Right lobe of liver (tissue), 6 donors: ENCODE data around the gene SNAP25. TPM values are rescaled to one million over a fixed set of nuclear protein-coding genes. Genes with fewer than 3 reads are reported as not detected.

Experiments used
- ATAC-seq, 4 donors: fragments of 200-7000 bp; cut with Tn5 transposase; one replicate each; pipeline ENCODE4 v1.9.1; 2020; ENCODE audit warnings: mild to moderate bottlenecking in 4 of 4, moderate library complexity in 4 of 4
- DNase-seq, 3 donors: peaks; one replicate each; pipeline ENCODE4 v3.0.0-alpha.2; 2020
- H3K27ac ChIP-seq, 3 donors: fragments of 200-600 bp; one replicate each; pipeline ENCODE4 v1.8.0; 2022
- H3K27me3 ChIP-seq, 2 donors: fragments of 200-600 bp; one replicate each; pipeline ENCODE4 v1.8.0; 2022
- H3K36me3 ChIP-seq, 4 donors: fragments of 200-600 bp; sonication (generic) in 1 of 4; one replicate each; pipeline versions ENCODE4 v1.5.1 to v1.8.0; 2017 to 2022; ENCODE audit warnings: control low read depth in 1 of 4
- H3K4me1 ChIP-seq, 4 donors: fragments of 200-600 bp; sonication (generic) in 1 of 4; one replicate each; pipeline versions ENCODE4 v1.5.1 to v1.8.0; 2017 to 2022; ENCODE audit warnings: control low read depth in 1 of 4
- H3K4me3 ChIP-seq, 3 donors: fragments of 200-600 bp; one replicate each; pipeline ENCODE4 v1.8.0; 2022
- H3K9me3 ChIP-seq, 4 donors: fragments of 200-600 bp; sonication (generic) in 1 of 4; one replicate each; pipeline versions ENCODE4 v1.5.1 to v1.8.0; 2017 to 2022; ENCODE audit warnings: control low read depth in 1 of 4
- CTCF ChIP-seq, 4 donors: fragments of 200-600 bp in 3 of 4; fragments of 450-650 bp in 1 of 4; IDR thresholded peaks; one replicate each; pipeline versions ENCODE4 v1.5.1 to v1.8.0; 2016 to 2022; ENCODE audit warnings: antibody characterized with exemption in 4 of 4, mild to moderate bottlenecking in 2 of 4
- POLR2A ChIP-seq: fragments of 450-650 bp; IDR thresholded peaks from one replicate; pipeline ENCODE4 v1.6.1; 2017; ENCODE audit warnings: antibody characterized with exemption, mild to moderate bottlenecking
- WGBS: methylation state at CpG from one replicate; pipeline ENCODE4 v1.1.6; 2018; ENCODE audit warnings: low coverage, low lambda C conversion rate; ENCODE audit not compliant: insufficient coverage; ENCODE audit errors: missing lambda C conversion rate; 5-methylcytosine and 5-hydroxymethylcytosine counted together
- intact Hi-C, 2 donors: fragments of 100-400 bp; cut with DNase I; formaldehyde crosslinking; loops; one replicate each; pipeline versions ENCODE4 v1.11.2 to v1.14.1; 2022
- total RNA-seq, 6 experiments: library from RNA; depleted of rRNA in 2 of 6; stranded (reverse); fragments of >200 nt in 2 of 6; fragmentation: NEBNext Ultra II Directional in 3 of 6; extraction: Animal tissue kit (Norgen Biotek cat#: 25700) in 3 of 6; gene quantifications; one replicate each; pipeline versions ENCODE4 v1.1.0 to v1.2.4, GENCODE V29; 2016 to 2023
- donor health status: DM: no; HTN: yes; CAD: no.
- donor health status: DM: no; HTN: no; CAD: no.
- donor health status: DM: no; HTN: no; CAD: no.
- donor health status: DM: no; HTN: yes; CAD: no.
- donor health status: DM: no; HTN: yes; CAD: no.

Gene SNAP25
- total RNA-seq, 6 experiments from 2014 or later: 0.23 to 0.32 TPM; not detected in 4

DNA sequence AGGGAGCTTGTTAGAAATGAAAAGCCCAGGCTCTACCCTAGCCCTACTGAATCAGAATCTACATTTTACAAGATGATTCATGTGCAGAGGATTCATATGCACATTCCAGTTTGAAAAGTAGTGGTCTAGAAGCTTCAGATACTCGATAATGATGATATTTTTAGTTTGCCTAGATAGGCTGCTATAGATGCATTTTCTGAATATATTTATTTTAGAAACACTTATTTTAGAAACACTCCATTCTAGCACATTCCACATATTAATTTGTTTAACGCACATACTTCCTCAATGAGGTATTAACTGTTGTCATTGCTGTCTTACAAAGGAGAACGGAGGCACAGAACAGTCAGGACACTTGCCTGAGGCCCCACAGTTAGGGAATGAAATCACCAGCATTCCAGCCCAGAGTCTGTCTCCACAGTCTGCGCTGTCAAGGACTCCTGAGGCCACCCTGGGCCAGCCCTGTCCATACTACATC, 64.4 kb downstream of the SNAP25 start:
- DNase-seq (no peak), ATAC-seq (no peak)
- H3K27me3 ChIP-seq: no peaks in the 10 kb centered on the region
- H3K9me3 ChIP-seq: no peaks in the 10 kb centered on the region
- WGBS: 84% methylated on average over 4 of the region's 4 CpGs
- no peak overlapping the region for H3K4me3 ChIP-seq
- TF ChIP-seq POLR2A (no peak), CTCF (IDR thresholded peaks at IDR 0.05) (no peak)
- no peak overlapping the region for H3K27ac ChIP-seq
- no peaks in the 10 kb centered on the region for H3K36me3 ChIP-seq
- intact Hi-C loops: no loop called here
- H3K4me1 ChIP-seq: no peaks in the 10 kb centered on the region

- H3K36me3 ChIP-seq: no peaks in the 10 kb centered on the region
- H3K4me3 ChIP-seq: no peak overlapping the region
- H3K4me1 ChIP-seq: no peaks in the 10 kb centered on the region
- TF ChIP-seq CTCF (IDR thresholded peaks at IDR 0.05) (no peak), POLR2A (no peak)
- H3K27me3 ChIP-seq: no peaks in the 10 kb centered on the region
- DNase-seq: no peak
- no peak overlapping the region for H3K27ac ChIP-seq
- WGBS: 72% methylated on average over 2 of the region's 4 CpGs
- no peaks in the 10 kb centered on the region for H3K9me3 ChIP-seq
- ATAC-seq: no peak
- intact Hi-C loops: no loop called here
These were observed 67.7 kb downstream of the SNAP25 start for GRCh38 chr20:10286356-10286755.

DNA sequence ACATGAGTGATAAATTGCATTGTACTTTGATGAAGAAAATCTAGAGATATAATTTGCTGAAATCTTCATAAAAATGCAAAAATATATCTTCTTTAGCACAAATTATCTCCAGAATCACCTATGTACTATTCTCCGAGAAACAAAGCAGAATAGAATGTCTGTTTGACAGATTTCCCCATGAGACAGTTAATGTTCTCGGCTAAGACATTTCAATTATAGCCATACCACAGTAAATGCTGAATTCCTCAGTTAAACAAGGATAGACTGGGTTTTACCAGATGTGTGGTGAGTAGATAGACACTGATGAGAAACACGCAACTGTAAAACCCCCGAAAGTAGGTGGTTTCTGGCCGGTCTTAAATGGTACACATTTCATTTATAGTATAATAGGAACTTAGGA, 69.8 kb downstream of the SNAP25 start:
- DNase-seq: no peak
- H3K9me3 ChIP-seq: no peaks in the 10 kb centered on the region
- whole genome bisulfite sequencing: 87% methylated on average over 5 of the region's 5 CpGs
- no peak for ATAC-seq
- no peak overlapping the region for H3K4me3 ChIP-seq
- H3K27me3 ChIP-seq: no peaks in the 10 kb centered on the region
- no peaks in the 10 kb centered on the region for H3K4me1 ChIP-seq
- H3K27ac ChIP-seq: no peak overlapping the region
- TF ChIP-seq POLR2A (no peak), CTCF (IDR thresholded peaks at IDR 0.05) (no peak)
- intact Hi-C loops: no loop called here
- H3K36me3 ChIP-seq: no peaks in the 10 kb centered on the region

DNA sequence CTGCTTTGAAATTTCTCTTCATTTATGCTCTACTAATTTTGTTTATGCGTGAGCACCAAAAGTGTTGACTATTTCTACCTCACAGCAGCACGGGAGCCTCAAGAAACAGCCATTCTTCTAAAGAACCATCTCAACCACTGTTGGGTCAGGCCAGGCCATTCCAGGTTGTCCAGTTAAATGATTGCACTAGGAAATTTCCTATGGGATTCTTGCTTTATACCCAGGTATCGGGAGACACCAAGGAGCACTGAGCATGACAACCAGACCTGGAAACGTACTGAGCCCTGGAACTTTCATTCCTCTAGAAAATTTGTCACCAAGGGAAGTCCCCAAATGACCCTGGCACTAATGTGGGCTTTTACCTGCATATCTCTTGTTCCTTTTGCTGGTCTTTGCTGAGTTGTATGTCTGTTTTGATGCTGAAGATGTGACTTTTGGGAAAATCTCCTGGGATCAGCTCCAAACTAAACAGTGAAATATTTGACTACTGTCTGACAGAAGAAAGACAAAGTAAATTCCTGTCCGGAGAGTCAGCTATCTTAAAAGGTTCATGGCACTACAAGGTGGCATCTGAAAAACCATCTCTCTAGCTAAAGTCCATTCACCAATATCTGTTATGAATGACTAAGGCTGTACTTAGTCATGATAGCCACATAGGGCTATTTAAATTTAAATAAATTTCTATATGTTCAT, 70.5 kb downstream of the SNAP25 start:
- Histone ChIP-seq H3K9me3 (no peaks in the 10 kb centered on the region), H3K27ac (no peak overlapping the region), H3K4me3 (no peak overlapping the region), H3K4me1 (no peaks in the 10 kb centered on the region), H3K36me3 (no peaks in the 10 kb centered on the region), H3K27me3 (no peaks in the 10 kb centered on the region)
- intact Hi-C loops: no loop called here
- no peak for TF ChIP-seq POLR2A
- TF ChIP-seq CTCF (IDR thresholded peaks at IDR 0.05): no peak
- ATAC-seq: no peak
- WGBS: 75% methylated on average over 5 of the region's 5 CpGs
- no peak for DNase-seq
